Measurements from ENCODE around the gene SGPL1. TPM values are rescaled to one million over a fixed set of nuclear protein-coding genes. Genes with fewer than 3 reads are reported as not detected.

SGPL1 gene
- total RNA-seq, 1 experiment from 2014 or later, result 127 TPM

DNA sequence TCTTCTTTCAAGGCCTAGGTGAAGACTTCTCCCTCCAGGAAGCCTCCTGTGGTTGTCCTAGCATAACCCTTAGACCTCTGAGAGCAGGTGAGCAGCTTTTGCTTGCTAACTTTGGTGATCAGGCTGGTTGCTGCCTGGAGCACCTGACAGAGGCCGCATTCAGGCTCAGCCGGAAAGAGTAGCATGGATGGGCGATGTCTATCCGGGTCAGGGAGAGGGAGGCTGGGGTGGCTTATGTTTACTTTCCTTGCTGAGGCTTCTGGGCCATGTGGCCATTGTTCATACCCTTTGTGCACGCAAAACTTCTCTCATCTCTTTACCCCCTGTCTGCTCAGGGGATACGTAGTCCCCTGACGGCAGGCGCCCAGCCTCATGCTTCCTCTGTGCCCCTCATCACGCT is 100.1 kb downstream of the SGPL1 start:
- CTCF ChIA-PET, result no interaction called here
- H3K27me3 Mint-ChIP-seq (ENCODE audit: insufficient read depth, unreplicated experiment), result peaks cover 23% of the 10 kb centered on the region
- H3K4me3 ChIP-seq (ENCODE audit: low read depth, low read length), result no peak overlapping the region
- H3K4me1 Mint-ChIP-seq (ENCODE audit: low read depth, unreplicated experiment), result no peaks in the 10 kb centered on the region
- POLR2A ChIA-PET, result no interaction called here
- H3K27me3 ChIP-seq (replicated peaks; ENCODE audit: control insufficient read depth, insufficient read depth, low read length), result no peaks in the 10 kb centered on the region
- no peaks in the 10 kb centered on the region for H3K9me3 Mint-ChIP-seq (ENCODE audit: unreplicated experiment)
- intact Hi-C loops (cut with micrococcal nuclease; ENCODE audit: unreplicated experiment), result no loop called here
- no peaks in the 10 kb centered on the region for H3K9me3 ChIP-seq
- DNase-seq, result no peak
- no peaks in the 10 kb centered on the region for H3K36me3 Mint-ChIP-seq (ENCODE audit: insufficient read depth, unreplicated experiment)
- BruUV-seq (replicated peaks), result no TSS peak
- no peaks in the 10 kb centered on the region for H3K4me1 ChIP-seq
- H3K36me3 ChIP-seq (ENCODE audit: control insufficient read depth, insufficient read depth, low read length), result no peaks in the 10 kb centered on the region
- H3K27ac Mint-ChIP-seq (ENCODE audit: unreplicated experiment), result no peak overlapping the region
- no peak for TF ChIP-seq CTCF (IDR thresholded peaks at IDR 0.05; ENCODE audit: insufficient read depth in 1 of 2, low read depth in 1 of 2, low read length in 1 of 2, severe bottlenecking in 1 of 2, unreplicated experiment in 1 of 2)
- no peak overlapping the region for H3K4me3 Mint-ChIP-seq (ENCODE audit: unreplicated experiment)

DNA sequence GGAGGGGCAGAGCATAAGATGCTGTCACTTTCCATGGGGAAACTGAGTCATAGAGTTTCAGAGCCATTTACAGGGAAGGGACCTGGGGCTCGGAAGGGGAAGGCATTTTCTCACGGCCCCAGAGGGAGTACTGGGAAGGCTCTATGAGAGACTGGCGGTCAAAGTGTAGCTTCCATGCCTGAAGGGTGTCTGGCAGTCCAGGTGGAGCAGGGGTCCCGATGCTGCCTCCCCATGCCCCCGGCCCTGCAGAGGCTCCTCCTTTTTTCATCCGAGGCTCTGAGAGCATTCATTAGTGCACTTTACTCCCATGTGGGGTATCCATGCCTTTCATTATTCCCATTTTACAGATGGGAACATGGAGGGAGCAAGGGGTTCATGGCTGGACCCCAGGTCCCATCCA is 100.5 kb downstream of the SGPL1 start:
- H3K9me3 Mint-ChIP-seq (ENCODE audit: unreplicated experiment), result no peaks in the 10 kb centered on the region
- no peaks in the 10 kb centered on the region for H3K27me3 ChIP-seq (replicated peaks; ENCODE audit: control insufficient read depth, insufficient read depth, low read length)
- H3K4me3 ChIP-seq (ENCODE audit: low read depth, low read length), result no peak overlapping the region
- no peak for DNase-seq
- no peaks in the 10 kb centered on the region for H3K4me1 Mint-ChIP-seq (ENCODE audit: low read depth, unreplicated experiment)
- no TSS peak for BruUV-seq (replicated peaks)
- POLR2A ChIA-PET, result no interaction called here
- no peak for TF ChIP-seq CTCF (IDR thresholded peaks at IDR 0.05; ENCODE audit: insufficient read depth in 1 of 2, low read depth in 1 of 2, low read length in 1 of 2, severe bottlenecking in 1 of 2, unreplicated experiment in 1 of 2)
- H3K27ac Mint-ChIP-seq (ENCODE audit: unreplicated experiment), result no peak overlapping the region
- H3K4me3 Mint-ChIP-seq (ENCODE audit: unreplicated experiment), result no peak overlapping the region
- CTCF ChIA-PET, result interaction anchor here (0.5 kb wide), 1 partner anchor 12 kb away, joined by 3 read pairs; no protein-coding TSS in a partner anchor
- no peaks in the 10 kb centered on the region for H3K4me1 ChIP-seq
- H3K36me3 ChIP-seq (ENCODE audit: control insufficient read depth, insufficient read depth, low read length), result no peaks in the 10 kb centered on the region
- H3K9me3 ChIP-seq, result no peaks in the 10 kb centered on the region
- intact Hi-C loops (cut with micrococcal nuclease; ENCODE audit: unreplicated experiment), result no loop called here
- H3K36me3 Mint-ChIP-seq (ENCODE audit: insufficient read depth, unreplicated experiment), result no peaks in the 10 kb centered on the region
- peaks cover 23% of the 10 kb centered on the region for H3K27me3 Mint-ChIP-seq (ENCODE audit: insufficient read depth, unreplicated experiment)

DNA sequence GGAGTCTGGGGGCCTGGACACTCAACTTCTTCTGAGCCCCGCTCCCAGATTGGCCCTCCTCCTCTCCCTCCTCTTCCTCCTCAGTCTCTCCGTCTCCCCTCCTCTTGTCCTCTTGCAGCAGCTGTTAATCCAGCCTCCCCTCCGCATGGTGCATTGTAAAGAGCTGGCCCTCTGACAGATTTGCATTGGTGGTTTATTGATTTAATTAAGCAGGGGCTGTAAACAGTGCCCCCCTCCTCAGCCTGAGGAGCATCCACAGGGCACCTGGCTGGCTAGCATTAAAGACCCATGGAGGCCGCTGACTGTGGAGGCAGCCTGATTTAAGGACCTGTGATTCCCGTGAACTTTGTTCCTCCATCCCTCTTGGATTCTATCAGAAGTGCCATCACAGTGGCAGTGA is 101.5 kb downstream of the SGPL1 start:
- TF ChIP-seq CTCF (IDR thresholded peaks at IDR 0.05; ENCODE audit: insufficient read depth in 1 of 2, low read depth in 1 of 2, low read length in 1 of 2, severe bottlenecking in 1 of 2, unreplicated experiment in 1 of 2), result no peak
- Mint-ChIP-seq H3K27ac (ENCODE audit: unreplicated experiment) (no peak overlapping the region), H3K4me1 (ENCODE audit: low read depth, unreplicated experiment) (no peaks in the 10 kb centered on the region), H3K27me3 (ENCODE audit: insufficient read depth, unreplicated experiment) (peaks cover 26% of the 10 kb centered on the region), H3K4me3 (ENCODE audit: unreplicated experiment) (no peak overlapping the region), H3K36me3 (ENCODE audit: insufficient read depth, unreplicated experiment) (no peaks in the 10 kb centered on the region), H3K9me3 (ENCODE audit: unreplicated experiment) (no peaks in the 10 kb centered on the region)
- Histone ChIP-seq H3K9me3 (no peaks in the 10 kb centered on the region), H3K27me3 (replicated peaks; ENCODE audit: control insufficient read depth, insufficient read depth, low read length) (peaks cover 4% of the 10 kb centered on the region; the same call in 1 of the 2 replicates), H3K36me3 (ENCODE audit: control insufficient read depth, insufficient read depth, low read length) (no peaks in the 10 kb centered on the region), H3K4me1 (no peaks in the 10 kb centered on the region), H3K4me3 (ENCODE audit: low read depth, low read length) (no peak overlapping the region)
- no TSS peak for BruUV-seq (replicated peaks)
- intact Hi-C loops (cut with micrococcal nuclease; ENCODE audit: unreplicated experiment), result no loop called here
- ChIA-PET POLR2A (no interaction called here), CTCF (interaction anchor here (1.0 kb wide), 1 partner anchor 14 kb away, joined by 3 read pairs; no protein-coding TSS in a partner anchor)
- no peak for DNase-seq

Data from Caco-2 (cell line).